NCI-H510A treated with DMSO at 0.1 percent for 48 hours (cell line): ENCODE measurements around the gene PHKA2.

Source experiments
- DNase-seq: peaks from one replicate; lab custom pipeline; 2025; lab: John Stamatoyannopoulos, UW

The PHKA2 gene

DNA sequence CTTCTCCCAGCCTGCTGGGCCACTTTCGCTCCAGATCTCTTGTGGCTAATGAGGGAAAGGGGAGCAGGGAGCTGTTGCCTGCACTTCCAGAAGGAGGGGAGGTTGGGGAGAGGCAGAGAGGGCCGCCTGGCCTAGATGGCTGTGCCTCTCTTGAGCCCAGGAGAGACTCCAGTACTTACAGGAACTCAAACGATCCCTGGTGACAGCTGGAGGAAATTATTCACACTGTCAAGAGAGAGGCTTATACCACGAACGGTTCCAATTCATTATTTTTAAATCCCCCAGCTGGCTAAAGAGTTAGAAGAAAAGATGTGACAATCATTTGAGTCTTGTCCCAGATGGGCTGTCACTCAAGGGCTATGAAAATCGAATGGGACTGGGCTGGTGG, 96.1 kb downstream of the PHKA2 start:
- DNase-seq = no peak

GRCh38 chrX:18887177-18887824, 96.6 kb downstream of the PHKA2 start:
- DNase-seq = no peak

GRCh38 chrX:18886344-18887161, 97.4 kb downstream of the PHKA2 start:
- no peak for DNase-seq

- DNase-seq = no peak
Measured at GRCh38 chrX:18886005-18886343, 97.9 kb downstream of the PHKA2 start.

DNA sequence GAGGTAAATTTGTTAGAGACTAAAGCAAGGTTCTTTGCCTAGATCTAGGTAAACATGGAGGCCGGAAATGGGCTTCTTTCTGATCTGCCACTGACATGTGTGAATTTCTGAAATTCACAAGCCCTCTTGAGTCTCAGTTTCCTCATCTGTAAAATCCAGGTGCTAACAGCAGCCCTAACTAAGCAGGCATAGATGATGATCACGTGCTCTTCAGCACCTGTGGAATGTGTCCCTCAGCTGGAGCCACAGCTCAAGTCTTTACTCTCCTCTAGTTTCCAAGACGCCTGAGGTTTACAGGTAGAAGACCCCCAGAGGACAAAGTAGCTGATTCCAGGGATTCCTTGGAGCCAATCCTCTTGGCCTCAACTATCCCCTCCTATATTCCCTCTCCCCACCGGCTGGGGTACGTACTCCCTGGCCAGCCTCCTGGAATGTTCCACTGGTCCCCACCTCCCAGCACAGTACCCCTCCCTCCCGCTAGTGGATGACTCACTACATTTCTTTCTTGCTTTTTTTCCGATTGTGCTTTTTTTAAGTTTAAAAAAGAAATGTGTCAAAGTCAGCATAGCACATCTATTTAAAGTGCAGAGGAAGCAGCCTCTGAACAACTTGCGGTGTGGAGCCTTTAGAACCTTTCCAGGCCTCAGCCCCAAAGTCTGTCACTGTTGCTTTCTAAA, 98.4 kb downstream of the PHKA2 start:
- DNase-seq = no peak

- DNase-seq = no peak
Measured at GRCh38 chrX:18884916-18885315, 99.0 kb downstream of the PHKA2 start.

DNA sequence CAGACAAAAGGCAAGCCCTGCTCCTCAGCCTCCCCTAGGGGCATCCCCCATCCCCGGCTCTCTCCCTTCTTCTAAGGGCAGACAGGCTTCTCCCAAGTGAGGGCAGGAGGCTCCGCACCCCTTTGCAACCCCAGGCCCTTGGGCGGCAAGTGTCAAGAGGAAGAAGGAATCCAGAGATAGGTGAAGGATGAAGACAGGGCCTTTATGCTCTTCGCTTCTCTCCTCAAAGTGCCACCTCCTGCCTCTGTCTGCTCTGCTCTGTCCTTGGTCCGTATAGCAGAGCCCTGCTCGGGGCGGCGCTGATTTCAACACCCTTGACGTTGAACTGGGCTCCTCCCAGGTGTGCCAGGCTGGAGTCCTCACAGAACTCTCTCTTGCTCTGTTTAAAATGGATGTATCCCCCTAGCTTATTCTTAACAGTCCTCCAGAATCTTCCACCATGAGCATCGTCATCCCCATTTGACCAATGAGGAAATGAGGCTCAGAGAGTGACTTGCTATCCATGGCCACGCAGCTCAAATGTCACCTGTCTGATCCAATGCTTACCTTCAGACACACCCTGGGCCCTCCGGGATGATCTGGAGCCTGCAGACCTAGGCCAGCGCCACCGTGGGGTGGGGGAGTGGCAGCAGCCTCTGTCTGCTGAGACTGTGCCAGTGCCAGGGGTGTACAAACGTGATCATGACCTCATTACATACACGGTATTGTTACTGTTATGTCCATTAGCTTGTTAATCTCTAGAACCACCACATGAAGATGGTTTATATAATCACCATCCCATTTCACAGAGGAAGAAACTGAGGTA, 99.8 kb downstream of the PHKA2 start:
- DNase-seq = no peak

GRCh38 chrX:18883234-18883960, 100.5 kb downstream of the PHKA2 start:
- no peak for DNase-seq

GRCh38 chrX:18879144-18879543, 104.8 kb downstream of the PHKA2 start:
- DNase-seq = no peak

GRCh38 chrX:18877469-18877868, 106.4 kb downstream of the PHKA2 start:
- no peak for DNase-seq

DNA sequence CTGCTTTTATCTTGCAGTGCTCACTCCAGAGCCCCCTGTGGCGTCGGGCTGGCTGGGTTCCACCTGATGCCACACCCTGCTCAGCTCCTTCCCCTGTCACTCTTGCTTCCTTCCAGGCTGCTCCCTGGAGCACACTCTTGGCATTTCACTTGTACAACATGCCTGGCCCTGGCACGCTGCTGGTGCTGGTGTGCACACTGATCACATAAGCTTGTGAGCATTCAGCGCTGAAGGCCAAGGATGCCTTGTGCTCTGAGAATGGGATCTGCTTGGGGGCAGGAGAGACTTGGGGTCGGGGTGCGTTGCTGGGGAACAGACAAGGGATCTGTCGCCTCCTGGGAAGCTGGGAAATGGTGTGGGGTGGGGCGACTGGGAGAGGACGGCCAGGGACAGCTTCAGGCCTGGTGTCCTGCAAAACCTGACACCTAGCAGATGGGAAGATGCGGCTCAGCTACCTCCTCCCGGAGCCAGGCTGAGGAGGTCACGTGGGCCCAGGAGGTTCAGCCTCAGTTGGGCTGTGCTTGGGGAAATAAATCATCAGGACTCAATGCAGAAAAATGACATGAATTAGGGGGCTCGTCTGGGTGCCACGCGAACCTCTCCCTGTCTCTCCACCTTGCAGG, 108.5 kb downstream of the PHKA2 start:
- DNase-seq = no peak

DNA sequence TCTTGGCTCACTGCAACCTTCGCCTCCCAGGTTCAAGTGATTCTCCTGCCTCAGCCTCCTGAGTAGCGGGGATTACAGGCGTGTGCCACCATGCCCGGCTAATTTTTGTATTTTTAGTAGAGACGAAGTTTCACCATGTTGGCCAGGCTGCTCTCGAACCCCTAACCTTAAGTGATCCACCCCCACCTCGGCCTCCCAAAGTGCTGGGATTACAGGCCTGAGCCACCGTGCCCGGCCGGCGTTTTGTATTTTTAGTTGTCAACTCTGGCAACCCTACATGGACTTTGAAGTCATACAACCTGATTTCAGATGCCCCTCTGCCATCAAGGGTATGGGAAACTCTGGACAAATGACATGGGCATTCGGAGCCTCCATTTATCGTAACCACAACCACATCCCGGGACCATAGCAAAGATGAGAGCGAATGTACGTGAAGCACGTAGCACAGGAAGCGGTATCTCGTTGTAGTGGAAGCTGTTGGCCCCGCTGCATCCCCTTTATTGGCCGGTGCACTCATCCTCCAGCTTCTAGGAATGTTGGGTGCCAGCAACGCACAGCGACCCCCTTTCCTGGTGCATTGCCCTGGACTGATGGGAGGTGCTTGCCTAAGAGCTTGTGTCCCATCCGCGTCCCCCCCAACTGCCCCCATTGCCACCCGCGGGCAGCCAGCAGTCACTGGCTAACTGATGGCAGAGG, 109.2 kb downstream of the PHKA2 start:
- no peak for DNase-seq

GRCh38 chrX:18873836-18874235, 110.1 kb downstream of the PHKA2 start:
- DNase-seq = no peak

DNA sequence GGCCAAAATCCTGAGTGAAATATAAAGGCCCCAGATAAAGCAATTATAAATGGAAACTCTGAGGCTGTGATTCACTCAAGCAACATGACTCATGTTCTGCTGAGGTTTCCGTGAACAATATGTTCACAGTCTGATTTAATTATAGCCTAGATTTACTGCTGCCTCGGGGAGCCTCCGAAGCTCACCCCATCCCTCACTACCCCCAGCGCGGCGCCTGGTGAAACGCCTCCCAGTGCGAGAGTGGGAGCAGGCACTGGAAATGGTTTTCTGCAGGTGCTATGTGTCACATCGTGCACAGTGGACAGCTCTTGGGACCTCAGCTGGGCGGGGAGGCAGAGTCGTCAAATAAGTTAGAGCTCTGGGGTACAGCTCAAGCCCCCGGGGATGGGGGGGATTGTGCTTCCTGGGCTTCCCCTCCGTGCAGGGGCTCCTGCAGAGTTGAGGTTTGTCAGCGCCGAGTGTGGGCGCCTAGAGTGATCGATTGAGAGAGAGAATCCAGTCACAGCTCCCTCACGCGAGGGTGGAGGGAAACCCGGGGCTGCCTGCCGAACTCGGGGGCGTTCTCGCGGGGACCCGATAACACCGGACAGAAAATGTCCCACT, 110.6 kb downstream of the PHKA2 start:
- no peak for DNase-seq

GRCh38 chrX:18872621-18873020, 111.3 kb downstream of the PHKA2 start:
- DNase-seq = no peak

DNA sequence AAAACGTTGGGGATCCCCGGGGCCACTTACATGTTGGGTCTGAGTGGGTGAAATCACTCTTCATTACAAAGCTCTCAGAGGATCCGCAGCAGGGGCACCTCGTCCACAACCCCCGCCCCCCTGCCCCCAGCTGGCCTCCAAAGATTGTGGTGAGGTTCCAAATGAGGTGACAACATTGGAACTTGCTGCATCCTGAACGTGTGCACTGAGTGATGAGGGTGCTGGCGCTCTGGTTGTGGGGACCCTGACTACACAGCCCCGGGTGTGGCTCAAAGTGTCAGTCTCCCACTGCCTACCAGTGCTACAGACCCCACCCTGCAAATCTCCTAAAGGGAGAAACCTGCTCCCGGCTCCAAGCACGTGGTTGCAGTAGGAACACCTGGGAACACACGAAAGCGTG, 111.9 kb downstream of the PHKA2 start:
- DNase-seq = no peak

GRCh38 chrX:18871161-18871890, 112.6 kb downstream of the PHKA2 start:
- no peak for DNase-seq

DNA sequence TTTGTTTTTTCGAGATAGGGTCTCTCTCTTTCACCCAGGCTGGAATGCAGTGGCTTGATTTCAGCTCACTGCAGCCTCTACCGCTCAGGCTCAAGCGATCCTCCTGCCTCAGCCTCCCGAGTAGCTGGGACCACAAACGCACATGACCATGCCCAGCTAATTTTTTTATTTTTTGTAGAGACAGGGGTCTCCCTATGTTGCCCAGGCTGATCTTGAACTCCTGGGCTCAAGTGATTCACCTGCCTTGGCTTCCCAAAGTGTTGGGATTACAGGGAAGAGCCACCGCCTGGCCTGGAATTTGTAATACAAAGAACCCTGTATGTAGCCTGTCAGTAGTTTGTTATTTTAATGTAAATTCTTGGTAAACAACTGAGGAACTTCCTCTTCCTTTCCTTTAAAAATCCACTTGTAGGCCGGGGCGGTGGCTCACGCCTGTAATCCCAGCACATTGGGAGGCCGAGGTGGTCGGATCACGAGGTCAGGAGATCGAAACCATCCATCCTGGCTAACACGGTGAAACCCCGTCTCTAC, 119.5 kb downstream of the PHKA2 start:
- no peak for DNase-seq

DNA sequence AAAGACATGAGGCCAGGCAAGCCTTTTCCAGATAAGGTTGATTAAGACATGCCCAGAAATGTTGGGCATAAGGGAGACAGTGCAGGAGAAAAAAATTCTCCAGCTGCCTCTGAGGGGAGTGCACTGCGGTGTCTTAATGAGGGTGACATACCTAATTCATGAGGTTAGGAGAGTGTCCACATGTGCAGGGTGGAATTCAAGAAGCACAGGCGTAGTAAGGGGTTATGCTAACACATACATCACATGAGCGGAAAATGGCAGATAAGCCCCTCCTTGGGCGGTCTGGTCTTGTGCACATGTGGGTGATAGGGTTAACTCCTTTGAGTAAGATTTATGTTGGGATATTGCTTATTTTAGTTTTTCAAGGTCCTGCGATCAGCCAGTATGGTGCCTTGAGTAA, 122.4 kb downstream of the PHKA2 start:
- no peak for DNase-seq
